Left ventricle myocardium inferior (tissue), 1 donor: ENCODE results near the gene FASTKD1. TPM values are rescaled to one million over a fixed set of nuclear protein-coding genes. Genes with fewer than 3 reads are reported as not detected.

Experiments
- DNase-seq: peaks from one replicate; pipeline ENCODE4 v3.0.0-alpha.2; 2020
- H3K27ac ChIP-seq: fragments of 200-600 bp; replicated peaks from 2 replicates; pipeline ENCODE4 v1.8.0; 2021
- H3K27me3 ChIP-seq: fragments of 200-600 bp; 2 replicates; pipeline ENCODE4 v1.8.0; 2021; ENCODE audit warnings: low read depth
- H3K36me3 ChIP-seq: fragments of 200-600 bp; 2 replicates; pipeline ENCODE4 v1.8.0; 2021
- H3K4me1 ChIP-seq: fragments of 200-600 bp; 2 replicates; pipeline ENCODE4 v1.8.0; 2021
- H3K4me3 ChIP-seq: fragments of 200-600 bp; 2 replicates; pipeline ENCODE4 v1.8.0; 2021; ENCODE audit warnings: mild to moderate bottlenecking, moderate library complexity
- H3K9me3 ChIP-seq: fragments of 200-600 bp; replicated peaks from 2 replicates; pipeline ENCODE4 v1.8.0; 2021
- intact Hi-C: fragments of 100-400 bp; cut with micrococcal nuclease; formaldehyde crosslinking; loops from one replicate; pipeline ENCODE4 v1.11.0; 2022
- total RNA-seq: library from RNA; stranded (reverse); fragmentation: NEBNext Ultra II Directional; extraction: Animal tissue kit (Norgen Biotek cat#: 25700); gene quantifications from one replicate; pipeline ENCODE4 v1.2.1, GENCODE V29; 2021
- TF ChIP-seq, protein P1 (sequence below): fragments of 200-600 bp; IDR thresholded peaks from 2 replicates; pipeline ENCODE4 v1.8.0; 2021; ENCODE audit warnings: antibody characterized with exemption, mild to moderate bottlenecking, borderline replicate concordance
- donor health status: DM: no; HTN: yes; CAD: no; lungs with severe emphysema.

Gene FASTKD1
- total RNA-seq, 1 donor from 2014 or later: 121 TPM

DNA sequence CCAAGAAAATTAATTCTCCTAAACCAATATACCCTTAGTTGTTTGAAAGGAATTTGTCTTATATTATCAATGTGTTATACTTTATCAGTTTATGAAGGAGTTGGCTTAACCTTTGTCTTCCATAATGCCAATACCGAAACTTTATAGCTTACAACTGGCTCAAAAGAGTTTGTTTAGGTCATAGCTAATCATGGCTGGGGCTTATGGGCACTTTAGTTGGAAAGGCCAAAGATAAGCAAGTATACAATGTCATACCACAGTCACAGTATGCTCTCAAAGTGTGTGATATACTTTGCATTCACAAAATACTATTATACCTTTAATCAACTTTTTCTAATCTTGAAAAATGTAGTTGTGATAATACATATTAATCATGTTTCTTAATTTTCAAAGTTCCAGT, 61.8 kb downstream of the FASTKD1 start:
- no peak for DNase-seq
- Histone ChIP-seq H3K36me3 (no peaks in the 10 kb centered on the region), H3K4me3 (peak overlapping the region; percentile 61), H3K27me3 (no peaks in the 10 kb centered on the region), H3K27ac (peak overlapping the region; percentile 67), H3K9me3 (no peaks in the 10 kb centered on the region), H3K4me1 (peaks cover 30% of the 10 kb centered on the region)
- intact Hi-C loops: loop anchor here (10.0 kb wide), 1 partner anchor 413 kb away; no protein-coding TSS in a partner anchor
- TF ChIP-seq, protein P1, sequence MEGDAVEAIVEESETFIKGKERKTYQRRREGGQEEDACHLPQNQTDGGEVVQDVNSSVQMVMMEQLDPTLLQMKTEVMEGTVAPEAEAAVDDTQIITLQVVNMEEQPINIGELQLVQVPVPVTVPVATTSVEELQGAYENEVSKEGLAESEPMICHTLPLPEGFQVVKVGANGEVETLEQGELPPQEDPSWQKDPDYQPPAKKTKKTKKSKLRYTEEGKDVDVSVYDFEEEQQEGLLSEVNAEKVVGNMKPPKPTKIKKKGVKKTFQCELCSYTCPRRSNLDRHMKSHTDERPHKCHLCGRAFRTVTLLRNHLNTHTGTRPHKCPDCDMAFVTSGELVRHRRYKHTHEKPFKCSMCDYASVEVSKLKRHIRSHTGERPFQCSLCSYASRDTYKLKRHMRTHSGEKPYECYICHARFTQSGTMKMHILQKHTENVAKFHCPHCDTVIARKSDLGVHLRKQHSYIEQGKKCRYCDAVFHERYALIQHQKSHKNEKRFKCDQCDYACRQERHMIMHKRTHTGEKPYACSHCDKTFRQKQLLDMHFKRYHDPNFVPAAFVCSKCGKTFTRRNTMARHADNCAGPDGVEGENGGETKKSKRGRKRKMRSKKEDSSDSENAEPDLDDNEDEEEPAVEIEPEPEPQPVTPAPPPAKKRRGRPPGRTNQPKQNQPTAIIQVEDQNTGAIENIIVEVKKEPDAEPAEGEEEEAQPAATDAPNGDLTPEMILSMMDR: no peak

DNA sequence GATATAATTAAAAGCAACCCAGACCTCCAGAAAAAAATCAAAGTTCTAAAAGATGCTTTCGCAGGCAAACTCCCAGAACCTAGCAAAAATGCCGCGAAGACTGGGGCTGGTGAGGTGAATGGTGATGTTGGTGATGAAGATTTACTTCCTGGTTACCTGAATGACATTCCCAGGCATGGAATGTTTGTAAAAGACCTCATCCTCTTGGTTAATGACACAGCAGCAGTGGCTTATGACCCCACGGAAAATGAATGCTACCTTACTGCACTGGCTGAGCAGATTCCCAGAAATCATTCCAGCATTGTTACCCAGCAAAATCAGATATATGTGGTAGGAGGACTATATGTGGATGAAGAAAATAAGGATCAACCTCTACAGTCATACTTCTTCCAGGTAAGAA, 63.2 kb downstream of the FASTKD1 start:
- H3K27ac ChIP-seq: peak overlapping the region; percentile 67
- intact Hi-C loops: loop anchor here (10.0 kb wide), 1 partner anchor 414 kb away; no protein-coding TSS in a partner anchor

DNA sequence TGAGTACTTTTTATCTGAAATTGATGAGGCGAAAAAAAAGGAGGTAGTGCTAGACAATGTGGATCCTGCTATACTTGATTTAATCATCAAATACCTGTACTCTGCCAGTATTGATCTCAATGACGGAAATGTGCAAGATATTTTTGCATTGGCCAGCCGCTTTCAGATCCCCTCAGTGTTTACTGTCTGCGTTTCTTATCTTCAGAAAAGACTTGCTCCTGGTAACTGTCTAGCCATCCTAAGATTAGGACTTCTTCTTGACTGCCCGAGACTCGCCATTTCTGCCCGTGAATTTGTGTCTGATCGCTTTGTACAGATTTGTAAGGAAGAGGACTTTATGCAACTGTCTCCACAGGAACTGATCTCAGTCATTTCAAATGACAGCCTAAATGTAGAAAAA, 63.7 kb downstream of the FASTKD1 start:
- H3K27ac ChIP-seq: peak overlapping the region; percentile 67
- TF ChIP-seq, protein P1: no peak
- peak overlapping the region; percentile 61 for H3K4me3 ChIP-seq

More for the DNA sequence above, 63.2 kb downstream of the FASTKD1 start:
- Histone ChIP-seq H3K27me3 (no peaks in the 10 kb centered on the region), H3K4me1 (peaks cover 25% of the 10 kb centered on the region), H3K9me3 (no peaks in the 10 kb centered on the region), H3K36me3 (no peaks in the 10 kb centered on the region), H3K4me3 (peak overlapping the region; percentile 61)
- DNase-seq: no peak
- TF ChIP-seq, protein P1: no peak

DNA sequence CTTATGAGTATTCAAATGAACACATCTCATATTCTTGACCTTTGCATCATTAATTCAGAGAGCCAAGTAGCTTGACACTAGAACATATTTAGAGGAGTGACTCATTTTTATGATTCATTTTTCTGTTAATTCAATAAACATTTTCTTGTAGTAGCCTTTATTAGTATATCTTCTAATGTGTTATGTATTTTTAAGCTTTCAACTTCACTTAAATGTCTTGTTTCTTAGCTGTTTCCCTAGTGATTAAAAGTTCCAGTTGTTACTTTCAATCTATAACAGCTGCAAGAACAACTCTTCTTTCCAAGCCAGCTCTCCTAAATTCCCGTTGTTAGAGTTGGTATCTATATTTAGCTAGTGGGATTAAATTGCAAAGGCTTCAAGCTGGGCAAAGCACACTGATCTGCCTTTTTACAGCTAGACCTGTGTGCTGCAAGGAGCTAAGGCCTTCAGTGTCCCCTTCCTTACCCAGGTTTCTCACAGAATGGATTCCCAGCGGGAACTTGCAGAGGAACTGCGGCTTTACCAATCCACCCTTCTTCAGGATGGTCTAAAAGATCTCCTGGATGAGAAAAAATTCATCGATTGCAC, 64.3 kb downstream of the FASTKD1 start, which contains the start of gene KLHL41:
Gene KLHL41 (plus strand): TSS at position 405 of the 588 bp plus-strand sequence. CDS start 77 bp downstream, at position 482.
- H3K9me3 ChIP-seq: no peaks in the 10 kb centered on the region
- DNase-seq: no peak
- peak within 1 kb of the TSS; percentile 61 for H3K4me3 ChIP-seq
- H3K27ac ChIP-seq: peak within 1 kb of the TSS; percentile 67
- peaks cover 10% of the 10 kb centered on the region for H3K36me3 ChIP-seq
- no peaks in the 10 kb centered on the region for H3K27me3 ChIP-seq
- TF ChIP-seq, protein P1: no peak
- intact Hi-C loops: no loop called here
- H3K4me1 ChIP-seq: peaks cover 25% of the 10 kb centered on the region

More for the DNA sequence above, 63.7 kb downstream of the FASTKD1 start:
- Histone ChIP-seq H3K27me3 (no peaks in the 10 kb centered on the region), H3K36me3 (peaks cover 4% of the 10 kb centered on the region), H3K4me1 (peaks cover 25% of the 10 kb centered on the region), H3K9me3 (no peaks in the 10 kb centered on the region)
- intact Hi-C loops: loop anchor here (10.0 kb wide), 1 partner anchor 415 kb away; no protein-coding TSS in a partner anchor
- no peak for DNase-seq

DNA sequence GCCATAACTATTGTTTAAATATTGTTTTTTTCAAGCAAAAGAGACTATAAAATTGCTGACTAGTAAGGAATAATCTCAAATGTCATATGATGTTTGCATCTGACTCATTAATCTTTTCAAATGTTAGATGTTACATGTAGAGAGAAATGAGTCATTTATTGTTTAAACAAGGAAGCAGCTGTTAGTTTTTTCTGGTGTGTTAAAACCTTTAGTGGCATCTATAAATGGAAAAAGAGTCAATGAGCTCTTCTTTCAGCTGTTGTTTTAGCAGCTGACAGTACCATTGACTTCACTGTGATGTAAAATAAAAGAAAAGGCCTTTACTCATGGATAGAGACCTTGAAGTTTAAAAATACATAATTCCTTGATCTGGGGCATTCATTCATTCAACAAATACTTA, 66.0 kb downstream of the FASTKD1 start:
- peaks cover 24% of the 10 kb centered on the region for H3K36me3 ChIP-seq
- no peaks in the 10 kb centered on the region for H3K9me3 ChIP-seq
- H3K4me3 ChIP-seq: no peak overlapping the region
- H3K27ac ChIP-seq: no peak overlapping the region
- TF ChIP-seq, protein P1: no peak
- H3K27me3 ChIP-seq: no peaks in the 10 kb centered on the region
- DNase-seq: no peak
- intact Hi-C loops: no loop called here
- peaks cover 9% of the 10 kb centered on the region for H3K4me1 ChIP-seq
